BLaER1 treated with 17β-estradiol and CSF1 and Interleukin-3, amounts not matched to agents 10 nM and 100 nM (cell line): Measurements from ENCODE around the gene GPR78.

Experiments used
- H3K27ac ChIP-seq, 11 experiments: shearing (Covaris generic); formaldehyde crosslinking; 2 replicates each; pipeline ENCODE4 v1.8.1; 2022
- H3K27me3 ChIP-seq, 11 experiments: shearing (Covaris generic); formaldehyde crosslinking; 2 replicates each; pipeline ENCODE4 v1.8.1; 2022
- H3K36me3 ChIP-seq, 11 experiments: shearing (Covaris generic); formaldehyde crosslinking; 2 replicates each; pipeline ENCODE4 v1.8.1; 2022
- H3K4me1 ChIP-seq, 10 experiments: shearing (Covaris generic); formaldehyde crosslinking; 2 replicates each; pipeline ENCODE4 v1.8.1; 2022
- H3K4me2 ChIP-seq, 11 experiments: shearing (Covaris generic); formaldehyde crosslinking; 2 replicates each; pipeline ENCODE4 v1.8.1; 2022
- H3K4me3 ChIP-seq, 10 experiments: shearing (Covaris generic); formaldehyde crosslinking; 2 replicates each; pipeline ENCODE4 v1.8.1; 2022
- H3K9ac ChIP-seq, 11 experiments: shearing (Covaris generic); formaldehyde crosslinking; 2 replicates each; pipeline ENCODE4 v1.8.1; 2022
- H3K9me3 ChIP-seq, 11 experiments: shearing (Covaris generic); formaldehyde crosslinking; replicated peaks in 1 of 11; 2 replicates each; pipeline ENCODE4 v1.8.1; 2022
- H4K20me1 ChIP-seq, 11 experiments: shearing (Covaris generic); formaldehyde crosslinking; 2 replicates each; pipeline ENCODE4 v1.8.1; 2022
- Cebpa-rat ChIP-seq, 11 experiments: shearing (Covaris generic); IDR thresholded peaks; 2 replicates each; pipeline ENCODE4 v1.8.1; 2022

GPR78 gene

DNA sequence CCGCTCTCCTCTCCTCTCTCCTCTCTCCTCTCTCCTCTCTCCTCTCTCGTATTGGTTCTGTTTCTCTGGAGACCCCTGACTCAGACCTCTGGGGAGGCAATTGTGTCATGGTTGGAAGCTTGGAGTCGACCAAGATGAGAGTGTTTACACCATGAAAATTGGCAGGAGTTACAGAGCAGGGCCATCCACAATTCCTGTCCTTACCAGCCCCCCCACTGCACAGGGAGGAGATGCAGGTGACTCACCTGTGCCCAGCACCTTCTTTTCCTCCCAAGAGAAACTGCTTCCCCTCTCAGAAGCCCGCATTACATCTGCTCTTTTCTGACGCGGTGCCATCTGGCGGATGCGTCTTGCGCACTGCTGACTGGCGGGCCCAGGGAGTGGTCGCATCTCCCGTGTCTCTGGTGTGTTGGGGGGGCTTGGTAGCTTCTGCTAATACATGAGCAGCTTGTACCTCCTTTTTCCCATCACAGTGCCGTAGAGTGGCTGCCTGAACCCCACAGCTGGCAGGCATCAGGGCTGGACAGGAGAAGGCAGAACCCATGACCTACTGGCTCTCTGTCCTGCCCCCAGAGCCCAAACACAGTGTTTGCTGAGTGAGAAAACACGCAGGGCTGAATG, 31.4 kb upstream of the GPR78 start:
- H3K9me3 ChIP-seq, result peaks cover 0 to 19% (median 4%) of the 10 kb centered on the region in 11 experiments; a peak in 10 of 22 replicates
- no peak overlapping the region for H3K27ac ChIP-seq
- peaks cover 0 to 63% (median 26%) of the 10 kb centered on the region in 11 experiments; a peak in 15 of 22 replicates for H4K20me1 ChIP-seq
- peaks cover 24 to 43% (median 34%) of the 10 kb centered on the region in 10 experiments for H3K4me1 ChIP-seq
- H3K27me3 ChIP-seq, result peaks cover 44 to 75% (median 70%) of the 10 kb centered on the region in 11 experiments
- no peak overlapping the region for H3K4me3 ChIP-seq
- H3K4me2 ChIP-seq, result 0 out of 22 replicates have a peak overlapping the region, but pooled peaks of 2 of the 11 experiments have one; percentile 5 to 7
- no peaks in the 10 kb centered on the region for H3K36me3 ChIP-seq
- no peak for TF ChIP-seq Cebpa-rat (IDR thresholded peaks at IDR 0.05)
- no peak overlapping the region for H3K9ac ChIP-seq

GRCh38 chr4:8549352-8549931, 30.8 kb upstream of the GPR78 start:
- peaks cover 40 to 69% (median 64%) of the 10 kb centered on the region in 11 experiments for H3K27me3 ChIP-seq
- no peaks in the 10 kb centered on the region for H3K36me3 ChIP-seq
- H3K4me2 ChIP-seq, result 0 out of 22 replicates have a peak overlapping the region, but pooled peaks of 1 of the 11 experiments have one; percentile 5
- H3K27ac ChIP-seq, result no peak overlapping the region
- peaks cover 0 to 67% (median 25%) of the 10 kb centered on the region in 11 experiments; a peak in 15 of 22 replicates for H4K20me1 ChIP-seq
- peaks cover 0 to 13% (median 4%) of the 10 kb centered on the region in 11 experiments; a peak in 9 of 22 replicates for H3K9me3 ChIP-seq
- H3K9ac ChIP-seq, result no peak overlapping the region
- TF ChIP-seq Cebpa-rat (IDR thresholded peaks at IDR 0.05), result no peak
- H3K4me1 ChIP-seq, result peaks cover 18 to 43% (median 28%) of the 10 kb centered on the region in 10 experiments
- no peak overlapping the region for H3K4me3 ChIP-seq

DNA sequence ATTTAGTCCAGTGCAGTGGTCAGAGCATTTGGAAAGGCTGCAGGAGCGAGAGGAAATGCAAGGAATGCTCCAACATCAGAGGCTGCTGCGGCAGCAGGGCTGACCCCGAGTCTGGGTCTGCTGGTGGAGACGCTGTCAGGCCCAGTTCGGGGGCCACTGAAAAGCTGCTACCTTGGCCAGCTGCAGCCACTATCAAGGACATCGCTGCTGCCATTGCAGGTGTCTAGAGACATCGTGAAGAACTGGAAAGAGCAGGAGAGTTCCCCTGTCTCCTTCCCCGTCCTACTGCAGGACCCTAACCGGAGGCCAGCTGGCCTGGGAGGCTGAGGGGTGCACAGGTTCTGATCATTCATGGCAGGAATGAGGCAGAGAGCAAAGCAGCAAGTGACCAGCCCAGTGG, 29.5 kb upstream of the GPR78 start:
- H3K27me3 ChIP-seq, result peaks cover 34 to 57% (median 53%) of the 10 kb centered on the region in 11 experiments
- H3K27ac ChIP-seq, result no peak overlapping the region
- peaks cover 6 to 31% (median 16%) of the 10 kb centered on the region in 10 experiments for H3K4me1 ChIP-seq
- no peak overlapping the region for H3K4me3 ChIP-seq
- H4K20me1 ChIP-seq, result peaks cover 0 to 56% (median 12%) of the 10 kb centered on the region in 11 experiments; a peak in 10 of 22 replicates
- H3K4me2 ChIP-seq, result no peak overlapping the region
- H3K9ac ChIP-seq, result no peak overlapping the region
- H3K9me3 ChIP-seq, result peaks cover 0 to 8% (median 4%) of the 10 kb centered on the region in 11 experiments; a peak in 8 of 22 replicates
- no peaks in the 10 kb centered on the region for H3K36me3 ChIP-seq
- no peak for TF ChIP-seq Cebpa-rat (IDR thresholded peaks at IDR 0.05)

DNA sequence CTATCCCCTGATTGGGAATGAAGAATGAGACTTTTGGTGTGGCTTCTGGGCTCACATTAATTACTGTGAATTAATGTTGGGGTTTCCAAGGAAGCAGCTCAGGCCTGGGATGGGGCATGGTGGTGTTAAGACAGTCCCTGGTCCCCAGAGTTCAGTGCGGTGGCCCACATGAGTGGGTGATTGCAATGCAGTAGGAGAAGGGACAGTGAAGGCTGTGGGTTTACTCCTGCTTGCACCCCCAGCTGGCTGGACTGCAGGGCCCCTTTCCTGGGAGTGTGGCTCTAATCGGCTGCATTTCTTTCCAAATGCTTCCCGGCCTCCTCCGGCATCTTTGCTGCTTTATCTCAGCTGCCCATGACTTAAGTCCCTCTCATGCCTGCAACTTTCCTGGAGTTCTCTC, 28.2 kb upstream of the GPR78 start:
- Histone ChIP-seq H3K9ac (no peak overlapping the region), H3K4me3 (no peak overlapping the region), H3K27ac (no peak overlapping the region), H3K4me1 (peaks cover 0 to 20% (median 9%) of the 10 kb centered on the region in 10 experiments; a peak in 16 of 20 replicates), H3K9me3 (peaks cover 0 to 8% (median 4%) of the 10 kb centered on the region in 11 experiments; a peak in 8 of 22 replicates), H3K36me3 (no peaks in the 10 kb centered on the region), H4K20me1 (peaks cover 0 to 43% (median 6%) of the 10 kb centered on the region in 11 experiments; a peak in 10 of 22 replicates), H3K27me3 (peaks cover 20 to 44% (median 39%) of the 10 kb centered on the region in 11 experiments), H3K4me2 (no peak overlapping the region)
- no peak for TF ChIP-seq Cebpa-rat (IDR thresholded peaks at IDR 0.05)

DNA sequence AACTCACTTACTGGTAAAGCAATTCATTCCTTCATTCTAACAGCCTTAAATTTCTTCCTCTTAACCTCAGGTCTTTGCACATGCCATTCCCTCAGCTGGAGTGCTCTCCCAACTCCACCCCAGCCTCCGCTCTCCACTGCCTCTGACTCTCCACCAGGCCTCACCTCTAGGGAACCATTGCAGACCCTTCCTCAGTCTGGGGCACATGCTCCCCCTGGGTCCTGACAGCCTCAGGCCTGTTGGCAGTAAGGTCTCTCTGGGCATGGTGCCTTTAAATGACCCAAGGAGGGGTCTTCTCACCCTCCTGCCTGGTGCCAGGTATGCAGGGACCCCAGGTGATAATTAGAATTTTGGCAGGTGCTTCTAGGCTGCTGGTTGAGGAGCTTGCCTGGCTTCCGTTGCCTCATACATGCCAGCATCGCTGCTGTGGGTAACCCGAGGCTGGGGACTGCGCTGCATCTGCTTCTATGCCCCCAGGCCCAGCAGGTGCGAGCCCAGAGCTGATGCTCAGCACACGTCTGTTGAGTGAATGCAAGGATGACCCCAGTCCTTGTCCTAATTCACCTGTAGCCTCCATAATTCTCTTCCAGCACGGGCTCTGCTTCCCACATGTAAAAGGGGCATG, 27.5 kb upstream of the GPR78 start:
- no peak for TF ChIP-seq Cebpa-rat (IDR thresholded peaks at IDR 0.05)
- H3K9me3 ChIP-seq, result peaks cover 0 to 8% (median 4%) of the 10 kb centered on the region in 11 experiments; a peak in 8 of 22 replicates
- H3K4me3 ChIP-seq, result no peak overlapping the region
- H3K4me2 ChIP-seq, result no peak overlapping the region
- H3K36me3 ChIP-seq, result no peaks in the 10 kb centered on the region
- H3K27me3 ChIP-seq, result peaks cover 14 to 38% (median 33%) of the 10 kb centered on the region in 11 experiments; a peak in 21 of 22 replicates
- no peak overlapping the region for H3K27ac ChIP-seq
- H3K9ac ChIP-seq, result no peak overlapping the region
- H4K20me1 ChIP-seq, result peaks cover 0 to 40% (median 6%) of the 10 kb centered on the region in 11 experiments; a peak in 10 of 22 replicates
- H3K4me1 ChIP-seq, result peaks cover 0 to 16% (median 3%) of the 10 kb centered on the region in 10 experiments; a peak in 13 of 20 replicates

DNA sequence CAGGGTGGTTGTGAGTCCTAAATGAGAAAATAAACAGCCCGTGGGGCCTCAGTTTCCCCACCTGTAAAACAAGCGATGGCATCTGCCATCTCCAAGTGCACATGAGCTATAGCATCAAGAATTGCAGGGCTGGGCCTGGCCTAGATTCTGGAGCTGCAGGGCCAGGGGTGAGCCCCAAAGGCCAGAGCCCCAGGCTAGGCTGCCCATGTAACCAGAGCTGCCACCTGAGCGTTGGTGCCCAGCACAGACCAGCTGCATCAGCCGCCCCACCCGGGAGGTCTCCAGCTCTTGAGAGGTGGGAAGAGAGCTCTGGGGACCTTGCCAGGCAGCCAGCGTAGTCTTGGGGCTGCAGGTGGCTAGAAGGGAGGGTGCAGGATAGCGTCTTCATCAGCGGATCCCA, 27.0 kb upstream of the GPR78 start:
- H3K9ac ChIP-seq, result no peak overlapping the region
- no peak for TF ChIP-seq Cebpa-rat (IDR thresholded peaks at IDR 0.05)
- H3K9me3 ChIP-seq, result peaks cover 0 to 8% (median 4%) of the 10 kb centered on the region in 11 experiments; a peak in 8 of 22 replicates
- peaks cover 0 to 34% (median 6%) of the 10 kb centered on the region in 11 experiments; a peak in 9 of 22 replicates for H4K20me1 ChIP-seq
- no peaks in the 10 kb centered on the region for H3K36me3 ChIP-seq
- no peak overlapping the region for H3K4me3 ChIP-seq
- peaks cover 8 to 35% (median 27%) of the 10 kb centered on the region in 11 experiments; a peak in 19 of 22 replicates for H3K27me3 ChIP-seq
- H3K27ac ChIP-seq, result no peak overlapping the region
- H3K4me2 ChIP-seq, result no peak overlapping the region
- peaks cover 0 to 14% (median 0%) of the 10 kb centered on the region in 10 experiments; a peak in 5 of 20 replicates for H3K4me1 ChIP-seq

- peaks cover 0 to 27% (median 5%) of the 10 kb centered on the region in 11 experiments; a peak in 9 of 22 replicates for H4K20me1 ChIP-seq
- H3K4me3 ChIP-seq, result no peak overlapping the region
- no peaks in the 10 kb centered on the region for H3K36me3 ChIP-seq
- no peak for TF ChIP-seq Cebpa-rat (IDR thresholded peaks at IDR 0.05)
- peak overlapping the region in 6 of 11 experiments; percentile 14 to 34 (median 26); a peak in 5 of 22 replicates for H3K4me2 ChIP-seq
- H3K27me3 ChIP-seq, result peaks cover 8 to 27% (median 20%) of the 10 kb centered on the region in 11 experiments; a peak in 18 of 22 replicates
- H3K27ac ChIP-seq, result no peak overlapping the region
- H3K9me3 ChIP-seq, result peaks cover 0 to 8% (median 4%) of the 10 kb centered on the region in 11 experiments; a peak in 8 of 22 replicates
- H3K4me1 ChIP-seq, result peaks cover 0 to 9% (median 0%) of the 10 kb centered on the region in 10 experiments; a peak in 4 of 20 replicates
- no peak overlapping the region for H3K9ac ChIP-seq
Observed at GRCh38 chr4:8553991-8554405, 26.2 kb upstream of the GPR78 start.

DNA sequence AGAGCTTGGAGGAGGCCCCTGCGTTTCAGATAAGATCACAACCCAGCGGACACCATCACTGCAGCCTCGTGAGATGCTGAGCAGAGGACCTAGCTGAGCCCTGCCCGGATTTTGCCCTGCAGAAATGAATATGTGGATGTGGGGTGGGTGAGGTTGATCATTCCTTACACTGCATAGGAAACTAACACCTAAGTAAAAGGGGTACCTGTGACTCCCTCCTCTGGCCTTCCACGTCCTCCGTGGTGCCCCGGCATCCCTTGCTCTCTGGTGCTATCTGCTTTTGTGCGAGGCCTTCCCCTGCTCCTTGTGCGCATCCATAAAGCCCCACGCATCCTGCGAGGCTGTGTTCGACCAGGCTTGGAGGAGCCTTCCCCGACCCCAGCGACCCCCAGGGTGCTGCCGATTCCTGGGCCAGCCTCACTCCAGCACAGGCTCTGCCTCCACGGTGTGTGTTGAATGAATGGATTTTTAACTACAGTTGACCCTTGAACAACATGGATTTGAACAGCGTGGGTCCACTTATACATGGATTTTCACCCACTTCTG, 25.6 kb upstream of the GPR78 start:
- Histone ChIP-seq H3K4me3 (no peak overlapping the region), H3K27ac (no peak overlapping the region), H3K27me3 (peaks cover 6 to 25% (median 13%) of the 10 kb centered on the region in 11 experiments; a peak in 17 of 22 replicates), H3K36me3 (no peaks in the 10 kb centered on the region), H3K9me3 (peaks cover 0 to 8% (median 4%) of the 10 kb centered on the region in 11 experiments; a peak in 8 of 22 replicates), H3K9ac (no peak overlapping the region), H3K4me2 (no peak overlapping the region; a peak in 1 of 22 replicates), H3K4me1 (peaks cover 0 to 9% (median 0%) of the 10 kb centered on the region in 10 experiments; a peak in 4 of 20 replicates), H4K20me1 (peaks cover 0 to 23% (median 0%) of the 10 kb centered on the region in 11 experiments; a peak in 8 of 22 replicates)
- no peak for TF ChIP-seq Cebpa-rat (IDR thresholded peaks at IDR 0.05)
